ENCODE measurements around the gene UBN1.

UBN1 gene

GRCh38 chr16:4882633-4883285, 35.5 kb downstream of the UBN1 start:
- no peak for TF ChIP-seq CTCF (IDR thresholded peaks at IDR 0.05; ENCODE audit: low read depth, low read length)
- Histone ChIP-seq H3K9me3 (ENCODE audit: severe bottlenecking) (no peaks in the 10 kb centered on the region), H3K27ac (no peak overlapping the region), H3K27me3 (ENCODE audit: insufficient read depth, low read depth, severe bottlenecking) (no peaks in the 10 kb centered on the region), H3K36me3 (peaks cover 92% of the 10 kb centered on the region), H3K4me3 (ENCODE audit: low read depth, low read length) (no peak overlapping the region)
- no peak for DNase-seq

- TF ChIP-seq CTCF (IDR thresholded peaks at IDR 0.05; ENCODE audit: low read depth, low read length), result no peak
- H3K27me3 ChIP-seq (ENCODE audit: insufficient read depth, low read depth, severe bottlenecking), result no peaks in the 10 kb centered on the region
- H3K9me3 ChIP-seq (ENCODE audit: severe bottlenecking), result no peaks in the 10 kb centered on the region
- no peak overlapping the region for H3K27ac ChIP-seq
- no peak for DNase-seq
- H3K4me3 ChIP-seq (ENCODE audit: low read depth, low read length), result no peak overlapping the region
- peaks cover 87% of the 10 kb centered on the region for H3K36me3 ChIP-seq
Measured at GRCh38 chr16:4883501-4883900, 36.2 kb downstream of the UBN1 start.

GRCh38 chr16:4884209-4884608, 36.9 kb downstream of the UBN1 start:
- Histone ChIP-seq H3K9me3 (ENCODE audit: severe bottlenecking) (no peaks in the 10 kb centered on the region), H3K27me3 (ENCODE audit: insufficient read depth, low read depth, severe bottlenecking) (no peaks in the 10 kb centered on the region), H3K27ac (no peak overlapping the region), H3K36me3 (peaks cover 80% of the 10 kb centered on the region), H3K4me3 (ENCODE audit: low read depth, low read length) (no peak overlapping the region)
- no peak for DNase-seq
- no peak for TF ChIP-seq CTCF (IDR thresholded peaks at IDR 0.05; ENCODE audit: low read depth, low read length)

- Histone ChIP-seq H3K27ac (no peak overlapping the region), H3K27me3 (ENCODE audit: insufficient read depth, low read depth, severe bottlenecking) (no peaks in the 10 kb centered on the region), H3K9me3 (ENCODE audit: severe bottlenecking) (no peaks in the 10 kb centered on the region), H3K4me3 (ENCODE audit: low read depth, low read length) (no peak overlapping the region), H3K36me3 (peaks cover 77% of the 10 kb centered on the region)
- no peak for DNase-seq
- TF ChIP-seq CTCF (IDR thresholded peaks at IDR 0.05; ENCODE audit: low read depth, low read length), result no peak
Measured at GRCh38 chr16:4884972-4885874, 37.9 kb downstream of the UBN1 start.

- peaks cover 67% of the 10 kb centered on the region for H3K36me3 ChIP-seq
- no peak for TF ChIP-seq CTCF (IDR thresholded peaks at IDR 0.05; ENCODE audit: low read depth, low read length)
- no peak for DNase-seq
- no peak overlapping the region for H3K27ac ChIP-seq
- H3K9me3 ChIP-seq (ENCODE audit: severe bottlenecking), result no peaks in the 10 kb centered on the region
- no peak overlapping the region for H3K4me3 ChIP-seq (ENCODE audit: low read depth, low read length)
- H3K27me3 ChIP-seq (ENCODE audit: insufficient read depth, low read depth, severe bottlenecking), result no peaks in the 10 kb centered on the region
Measured at GRCh38 chr16:4886151-4886550, 38.9 kb downstream of the UBN1 start.
